Measurements from ENCODE around the gene ANO1. TPM values are rescaled to one million over a fixed set of nuclear protein-coding genes. Genes with fewer than 3 reads are reported as not detected.

The ANO1 gene
- polyA plus RNA-seq, 3 donors, result 12.5 to 14.7 (median 12.7) TPM

DNA sequence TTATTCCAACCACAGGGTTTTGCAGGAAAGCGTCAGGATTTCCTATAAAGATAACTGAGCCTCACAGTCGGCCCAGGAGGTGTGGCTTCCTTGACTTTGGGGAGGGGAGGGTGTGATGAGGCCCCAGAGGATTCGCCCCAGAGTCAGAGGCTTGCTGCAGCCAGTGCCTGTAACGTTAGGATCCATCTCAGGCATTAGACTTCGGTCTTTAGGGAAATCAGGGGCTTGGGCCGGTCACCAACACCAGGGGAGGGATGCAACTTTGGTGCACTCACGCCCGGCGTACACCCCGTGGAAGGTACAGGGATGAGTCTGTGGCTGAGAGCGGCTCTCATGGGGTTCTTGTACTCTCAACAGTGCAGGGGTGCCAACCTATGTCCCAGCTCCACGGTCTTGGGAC lies 5.7 kb upstream of the ANO1 start:
- DNase-seq (ENCODE audit: low read depth in 3 of 3, low spot score in 2 of 3), result no peak

GRCh38 chr11:70072861-70073755 lies 5.0 kb upstream of the ANO1 start:
- DNase-seq (ENCODE audit: low read depth in 3 of 3, low spot score in 2 of 3), result no peak

DNA sequence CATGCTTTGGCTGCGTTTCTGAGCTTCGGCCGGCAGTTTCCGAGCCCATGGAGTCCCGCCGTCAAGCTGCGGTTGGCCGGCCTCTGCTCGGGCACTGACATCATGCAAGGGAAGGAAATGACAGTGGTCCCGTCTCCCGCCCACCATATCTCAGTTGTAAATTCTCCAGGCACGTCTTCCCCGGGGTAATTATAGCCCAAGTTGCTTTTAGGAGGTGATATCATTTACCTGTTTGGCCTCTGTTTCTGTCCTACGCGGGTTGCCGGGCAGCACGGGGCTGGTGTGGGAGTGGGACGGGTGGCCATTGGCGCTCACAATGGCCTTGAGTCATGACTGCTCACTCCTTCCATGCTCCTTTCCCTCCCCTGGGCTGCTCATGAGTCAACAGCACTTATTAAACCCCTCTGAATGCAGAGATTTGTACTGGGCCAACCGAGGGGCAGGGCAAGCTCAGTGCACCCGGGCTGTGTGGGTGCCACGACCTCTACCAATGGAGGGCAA lies 4.2 kb upstream of the ANO1 start:
- no peak for DNase-seq (ENCODE audit: low read depth in 3 of 3, low spot score in 2 of 3)

GRCh38 chr11:70074746-70075145 lies 3.4 kb upstream of the ANO1 start:
- DNase-seq (ENCODE audit: low read depth in 3 of 3, low spot score in 2 of 3), result no peak

GRCh38 chr11:70075836-70076235 lies 2.3 kb upstream of the ANO1 start:
- no peak for DNase-seq (ENCODE audit: low read depth in 3 of 3, low spot score in 2 of 3)

- DNase-seq (ENCODE audit: low read depth in 3 of 3, low spot score in 2 of 3), result no peak
These were observed 1.6 kb upstream of the ANO1 start for GRCh38 chr11:70076461-70076931.

DNA sequence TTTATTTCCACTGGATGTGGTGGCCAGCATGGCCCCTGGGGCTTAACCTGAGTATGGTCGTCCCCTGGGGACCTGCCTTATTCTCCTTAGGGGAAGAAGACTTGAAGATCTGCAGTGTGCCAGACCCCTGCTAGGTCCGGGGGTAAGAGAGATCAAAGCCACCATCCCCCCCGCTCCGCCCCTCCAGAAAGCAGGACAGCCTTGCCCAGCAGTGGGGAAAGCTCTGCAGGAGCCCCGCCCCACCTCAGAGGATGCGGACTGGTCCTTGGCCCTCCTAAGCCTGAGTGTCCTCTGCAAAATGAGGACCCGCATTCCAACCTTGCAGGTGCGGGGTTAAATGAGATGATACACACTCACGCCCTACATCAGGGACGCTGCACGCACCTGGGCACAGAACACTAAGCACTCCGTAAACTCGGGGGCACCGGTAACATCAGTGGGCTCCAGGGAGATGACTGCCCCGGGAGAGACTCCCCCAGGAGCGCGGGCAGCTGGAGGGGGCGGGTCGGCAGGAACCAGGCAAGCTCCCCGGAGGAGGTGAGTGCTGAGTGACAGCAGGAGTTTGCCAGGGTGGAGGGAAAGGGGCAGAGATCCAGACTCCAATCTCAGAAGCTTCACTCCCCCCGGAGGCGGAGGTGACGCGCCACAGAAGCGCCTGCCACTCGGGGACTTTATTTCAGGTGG lies 564 bp upstream of the ANO1 start:
- DNase-seq (ENCODE audit: low read depth in 3 of 3, low spot score in 2 of 3), result no peak

DNA sequence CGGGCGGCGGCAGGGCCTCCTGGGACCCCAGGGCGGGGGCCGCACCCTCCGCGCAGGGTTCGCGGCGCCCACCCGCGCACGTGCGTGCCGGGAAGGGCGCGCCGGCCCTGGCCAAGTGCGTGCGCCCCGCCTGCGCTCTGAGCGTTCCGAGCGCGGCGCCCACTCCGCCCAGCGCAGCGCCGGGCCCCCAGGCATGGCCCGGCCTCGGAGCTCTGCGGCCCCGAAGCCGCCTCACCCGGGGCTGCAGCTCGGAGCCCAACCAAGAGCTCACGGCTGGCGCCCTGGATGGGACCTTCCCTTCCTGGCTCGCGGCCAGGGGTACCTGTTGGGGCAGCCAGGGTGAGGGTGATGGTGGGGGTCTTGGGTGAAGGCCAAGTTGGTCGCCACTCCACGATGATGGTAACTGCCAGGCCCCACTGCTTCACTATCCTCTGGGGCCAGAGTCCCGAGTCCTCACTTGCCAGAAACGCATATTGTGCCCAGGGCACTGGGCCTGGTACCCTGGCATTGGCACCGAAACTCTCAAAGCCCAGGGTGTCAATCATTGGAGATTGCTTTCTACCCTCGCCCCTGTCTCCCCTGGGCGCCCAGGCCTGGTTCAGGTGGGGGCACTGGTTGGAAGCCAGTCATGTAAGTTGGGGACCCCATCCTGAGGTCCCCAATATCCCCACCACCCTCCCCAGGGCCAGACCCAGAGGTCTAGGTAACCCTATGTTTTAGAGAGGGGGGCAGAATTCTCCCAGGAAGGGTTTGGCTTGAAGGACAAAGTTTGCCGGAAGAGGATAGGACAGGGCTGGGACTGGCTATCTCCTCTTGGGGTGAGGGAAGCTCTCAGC lies 882 bp downstream of the ANO1 start:
- DNase-seq (ENCODE audit: low read depth in 3 of 3, low spot score in 2 of 3), result no peak

- DNase-seq (ENCODE audit: low read depth in 3 of 3, low spot score in 2 of 3), result no peak
These were observed 1.6 kb downstream of the ANO1 start for GRCh38 chr11:70079691-70080090.

- no peak for DNase-seq (ENCODE audit: low read depth in 3 of 3, low spot score in 2 of 3)
These were observed 2.6 kb downstream of the ANO1 start for GRCh38 chr11:70080763-70081162.

DNA sequence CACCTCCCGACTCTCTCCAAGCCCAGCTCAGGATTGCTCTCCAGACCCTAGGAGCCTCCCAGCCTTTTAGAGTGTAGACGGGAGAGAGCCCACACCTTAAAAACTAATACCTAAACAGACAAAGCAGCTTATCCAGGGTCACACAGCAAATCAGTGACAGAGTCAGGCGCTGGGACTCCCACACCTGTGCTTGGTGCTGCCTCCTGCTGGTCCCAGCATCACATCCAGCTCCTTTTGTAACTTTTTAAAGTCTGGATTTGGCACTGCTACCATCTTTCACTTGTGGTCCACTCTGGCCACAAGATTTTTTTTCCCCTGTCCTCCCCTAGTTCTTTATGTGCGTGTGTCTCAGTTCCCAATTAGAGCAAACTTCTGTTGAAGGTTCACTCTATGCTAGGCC lies 4.7 kb downstream of the ANO1 start:
- no peak for DNase-seq (ENCODE audit: low read depth in 3 of 3, low spot score in 2 of 3)

DNA sequence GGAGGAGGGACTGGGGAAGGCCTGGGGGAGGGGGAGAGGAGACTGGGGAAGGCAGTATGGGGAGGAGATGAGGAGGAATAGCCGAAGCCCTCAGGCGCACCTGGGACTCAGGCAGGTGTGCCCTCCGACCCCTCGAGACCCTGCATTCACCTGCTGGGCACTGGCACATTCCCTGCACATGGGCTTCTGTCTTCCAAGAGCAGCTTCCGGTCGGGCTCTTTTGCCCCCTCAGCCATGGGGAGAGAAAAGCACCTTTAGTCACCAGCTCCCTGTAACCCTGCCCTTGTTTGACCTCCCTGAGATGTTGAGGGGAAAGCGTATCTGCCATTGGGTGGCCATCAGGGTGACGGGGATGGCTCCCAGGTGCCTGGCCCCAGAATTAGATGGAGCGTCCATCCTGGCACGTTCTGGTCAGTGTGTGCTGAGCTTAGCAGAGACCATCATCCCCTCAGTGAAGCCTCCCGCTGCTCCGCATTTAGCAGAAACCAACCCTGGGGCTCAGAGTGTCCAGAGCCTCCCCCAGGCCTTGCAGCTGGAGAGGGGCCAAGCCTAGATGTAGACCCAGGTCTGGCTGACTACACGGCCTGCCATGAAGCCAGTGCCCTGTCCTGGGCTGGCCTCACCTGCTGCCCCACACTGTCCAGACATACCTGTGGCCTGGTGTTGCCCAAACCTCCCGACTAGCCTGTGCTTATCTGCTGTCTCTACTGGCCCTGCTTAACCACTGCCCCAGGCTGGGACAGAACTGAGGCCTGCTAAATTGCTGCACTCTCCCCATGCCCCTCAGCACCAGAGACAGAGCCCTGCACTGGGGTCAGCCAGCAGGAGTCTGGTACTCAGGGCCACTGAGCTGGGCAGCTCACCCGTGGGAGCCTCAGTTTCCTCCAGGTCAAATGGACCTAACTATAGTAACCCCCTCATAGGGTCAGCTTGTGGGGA lies 6.2 kb downstream of the ANO1 start:
- no peak for DNase-seq (ENCODE audit: low read depth in 3 of 3, low spot score in 2 of 3)

DNA sequence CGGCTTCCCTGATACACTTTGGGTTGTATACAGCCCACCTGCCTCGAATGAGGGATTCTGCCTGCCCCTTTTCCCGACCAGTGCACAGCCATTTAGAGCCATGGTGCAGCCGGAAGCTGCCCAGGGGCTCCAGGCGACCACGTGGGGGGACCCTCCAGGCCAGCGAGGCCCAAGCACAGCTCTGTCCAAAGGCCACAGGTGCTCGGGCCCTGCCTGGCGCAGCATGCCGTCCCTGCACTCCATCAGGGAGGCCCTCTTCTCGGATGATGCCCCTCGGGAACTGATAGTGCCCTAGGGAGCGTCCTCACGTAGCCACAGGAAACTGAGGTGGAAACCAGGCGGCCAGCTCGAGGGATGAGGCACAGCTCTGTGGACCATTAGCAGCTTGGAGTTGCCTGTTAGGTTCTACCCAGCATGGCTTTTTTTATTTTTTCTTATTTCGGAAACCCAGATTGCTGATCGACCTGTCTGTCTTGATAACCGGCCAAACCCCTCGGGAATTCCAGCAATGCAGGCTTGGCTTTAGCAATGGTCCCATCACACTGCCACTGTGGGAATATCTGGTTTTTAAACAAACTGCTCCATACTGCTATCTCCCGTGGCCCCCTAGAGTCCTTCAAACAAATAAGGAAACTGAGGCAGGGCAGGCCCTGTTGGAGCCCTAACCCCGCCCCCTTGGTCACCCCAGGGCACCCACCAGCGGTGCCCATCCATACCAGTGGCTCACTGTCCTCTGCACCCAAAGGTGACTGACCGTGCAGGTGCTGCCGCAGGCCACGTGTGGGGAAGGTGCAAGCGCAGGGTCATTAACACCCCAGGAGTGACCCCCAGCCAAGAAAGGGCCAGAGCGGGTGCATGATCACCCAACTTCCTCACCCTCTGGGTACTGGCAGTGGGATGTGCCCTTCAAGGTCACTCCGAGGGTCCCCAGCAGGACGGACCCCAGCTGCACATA lies 8.0 kb downstream of the ANO1 start:
- no peak for DNase-seq (ENCODE audit: low read depth in 3 of 3, low spot score in 2 of 3)

GRCh38 chr11:70087446-70088167 lies 9.5 kb downstream of the ANO1 start:
- DNase-seq (ENCODE audit: low read depth in 3 of 3, low spot score in 2 of 3), result no peak

GRCh38 chr11:70088735-70089250 lies 10.7 kb downstream of the ANO1 start:
- no peak for DNase-seq (ENCODE audit: low read depth in 3 of 3, low spot score in 2 of 3)

GRCh38 chr11:70089631-70090030 lies 11.5 kb downstream of the ANO1 start:
- no peak for DNase-seq (ENCODE audit: low read depth in 3 of 3, low spot score in 2 of 3)

DNA sequence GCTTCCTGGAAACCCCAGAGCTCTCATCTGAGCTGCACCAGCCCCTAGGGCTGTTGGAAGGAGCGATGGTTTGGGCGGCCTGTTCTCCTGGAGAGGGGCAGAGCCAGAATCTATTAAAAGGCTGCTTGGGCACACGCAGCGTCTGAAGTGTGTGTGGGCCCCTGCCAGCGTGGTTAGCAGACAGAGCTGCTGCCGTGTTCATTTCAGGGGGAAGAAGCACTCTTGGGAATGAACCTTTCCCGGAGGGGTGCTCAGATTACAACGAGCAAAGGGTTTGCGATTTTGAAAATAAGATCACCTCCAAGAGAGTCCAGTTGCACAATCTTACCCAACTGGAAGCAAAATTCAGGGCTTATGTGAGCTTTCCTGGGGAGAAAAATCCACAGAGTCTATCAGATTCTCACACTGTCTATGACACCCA lies 12.9 kb downstream of the ANO1 start:
- no peak for DNase-seq (ENCODE audit: low read depth in 3 of 3, low spot score in 2 of 3)

DNA sequence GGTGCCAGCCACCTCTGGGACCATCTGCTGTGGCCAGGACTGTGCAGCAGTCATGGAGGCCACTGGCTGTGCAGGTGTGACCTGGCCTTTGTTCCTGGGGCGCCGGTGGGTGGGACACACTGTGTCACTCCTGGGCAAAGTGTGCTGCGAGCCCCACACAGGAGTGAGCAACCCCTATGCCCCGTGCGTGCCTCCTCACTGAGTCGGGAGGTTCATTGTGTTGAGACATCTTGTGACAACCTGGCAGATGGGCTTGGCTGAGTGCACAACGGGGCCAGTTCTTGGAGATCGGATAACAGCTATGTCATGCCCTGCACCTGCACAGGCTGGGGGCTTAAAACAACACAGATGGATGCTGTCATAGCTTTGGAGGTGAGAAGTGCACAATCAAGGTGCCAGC lies 13.5 kb downstream of the ANO1 start:
- no peak for DNase-seq (ENCODE audit: low read depth in 3 of 3, low spot score in 2 of 3)

All from right renal cortex interstitium (tissue), 3 donors.